HepG2 (cell line): Measurements from ENCODE around the gene KARS1. TPM values are rescaled to one million over a fixed set of nuclear protein-coding genes. Genes with fewer than 3 reads are reported as not detected.

Experiments used
- ATRX ChIP-seq: sonication (generic); formaldehyde crosslinking; IDR thresholded peaks from 2 replicates; pipeline ENCODE4 v1.4.0; 2020; ENCODE audit warnings: missing genetic modification reagents, borderline replicate concordance
- CC2D1A ChIP-seq: sonication (generic); formaldehyde crosslinking; IDR thresholded peaks from 2 replicates; pipeline ENCODE4 v1.8.1; 2023; ENCODE audit warnings: mild to moderate bottlenecking, missing genetic modification reagents
- FLYWCH1 ChIP-seq: sonication (generic); formaldehyde crosslinking; IDR thresholded peaks from 2 replicates; pipeline ENCODE4 v1.8.1; 2023; ENCODE audit warnings: mild to moderate bottlenecking, missing genetic modification reagents
- GLMP ChIP-seq: sonication (generic); formaldehyde crosslinking; IDR thresholded peaks from 2 replicates; pipeline ENCODE4 v1.9.0; 2021; ENCODE audit warnings: missing genetic modification reagents, mild to moderate bottlenecking, borderline replicate concordance
- HMGA1 ChIP-seq: sonication (generic); formaldehyde crosslinking; conservative IDR thresholded peaks from 2 replicates; pipeline ENCODE4 v1.4.0; 2020; ENCODE audit warnings: missing genetic modification reagents
- HNRNPUL1 ChIP-seq: fragments of 200-400 bp; formaldehyde crosslinking; IDR thresholded peaks from 2 replicates; pipeline ENCODE4 v1.6.1; 2017; ENCODE audit warnings: low read depth, mild to moderate bottlenecking, low read length, moderate library complexity
- IKZF5 ChIP-seq: IDR thresholded peaks from 2 replicates; pipeline ENCODE4 v1.6.1; 2018; ENCODE audit warnings: missing genetic modification reagents, mild to moderate bottlenecking, missing compliant biosample characterization
- KDM6A ChIP-seq: IDR thresholded peaks from 2 replicates; pipeline ENCODE4 v1.6.1; 2016; ENCODE audit warnings: low read depth
- KLF11 ChIP-seq: IDR thresholded peaks from 2 replicates; pipeline ENCODE4 v1.6.1; 2016; ENCODE audit warnings: missing compliant biosample characterization
- PREB ChIP-seq: sonication (generic); formaldehyde crosslinking; IDR thresholded peaks from 2 replicates; pipeline ENCODE4 v1.4.0; 2020; ENCODE audit warnings: missing genetic modification reagents
- TCF12 ChIP-seq, 2 experiments: fragments of 450-650 bp in 1 of 2; sonication (generic) in 1 of 2; formaldehyde crosslinking in 1 of 2; IDR thresholded peaks; 2 replicates each; pipeline versions ENCODE4 v1.6.1 to v1.8.0; 2017 to 2022; ENCODE audit warnings: antibody characterized with exemption in 1 of 2, mild to moderate bottlenecking in 1 of 2, missing genetic modification reagents in 1 of 2, moderate library complexity in 1 of 2
- TCF7 ChIP-seq: sonication (generic); IDR thresholded peaks from 2 replicates; pipeline ENCODE4 v1.6.1; 2016; ENCODE audit warnings: antibody characterized with exemption, low read depth
- ZFP36 ChIP-seq: fragments of 150-350 bp; IDR thresholded peaks from 2 replicates; pipeline ENCODE4 v1.6.1; 2018; ENCODE audit warnings: borderline replicate concordance, low read length, low read depth; ENCODE audit not compliant: partially characterized antibody
- ZFP41 ChIP-seq: sonication (generic); formaldehyde crosslinking; IDR thresholded peaks from 2 replicates; pipeline ENCODE4 v1.4.0; 2020; ENCODE audit warnings: mild to moderate bottlenecking, missing genetic modification reagents, borderline replicate concordance
- ZNF142 ChIP-seq: sonication (generic); formaldehyde crosslinking; IDR thresholded peaks from 2 replicates; pipeline ENCODE4 v1.4.0; 2020; ENCODE audit warnings: missing genetic modification reagents
- ZNF431 ChIP-seq: sonication (generic); formaldehyde crosslinking; IDR thresholded peaks from 2 replicates; pipeline ENCODE4 v1.9.0; 2022; ENCODE audit warnings: missing genetic modification reagents, low read depth, mild to moderate bottlenecking, borderline replicate concordance
- ZNF451 ChIP-seq: sonication (generic); formaldehyde crosslinking; IDR thresholded peaks from 2 replicates; pipeline ENCODE4 v1.5.0; 2020; ENCODE audit warnings: mild to moderate bottlenecking, missing genetic modification reagents
- ZNF484 ChIP-seq: sonication (generic); formaldehyde crosslinking; IDR thresholded peaks from 2 replicates; pipeline ENCODE4 v1.5.1; 2020; ENCODE audit warnings: mild to moderate bottlenecking, low read depth, missing genetic modification reagents, borderline replicate concordance
- polyA plus RNA-seq, 8 experiments: library from polyadenylated mRNA; depleted of rRNA in 3 of 8; stranded (reverse) in 7 of 8; unstranded in 1 of 8; fragments of >200 nt; fragmentation: Illumina TruSeq in 4 of 8; extraction: Trizol in 4 of 8; gene quantifications; 2 replicates each; pipeline versions ENCODE4 v1.2.1 to v1.2.3, GENCODE V29; 2011 to 2016; ENCODE audit warnings: low read depth in 4 of 8, missing spikeins in 1 of 8, mixed read lengths in 1 of 8; ENCODE audit not compliant: insufficient read depth in 1 of 8
- total RNA-seq, 5 experiments: library from RNA; depleted of rRNA; stranded (reverse); fragments of >200 nt; fragmentation: Illumina TruSeq; extraction: Trizol; gene quantifications; 2 replicates each; pipeline ENCODE4 v1.2.3, GENCODE V29; 2016; ENCODE audit warnings: low read depth in 1 of 5

The KARS1 gene
- total and polyA plus RNA-seq, 2 of the 13 experiments (the other 11 are each of a cell fraction or from before 2014, with no cell fraction given), result 141 to 276 TPM

- TF ChIP-seq ZNF142 (CRISPR knock-in tag), result no peak; the same call in 1 of the 2 replicates
- 0 out of 2 replicates have a peak, but pooled peaks have one; percentile 7 for TF ChIP-seq ZNF431
- TF ChIP-seq GLMP (CRISPR knock-in tag), result peak; percentile 18; the same call in 1 of the 2 replicates
- peak; percentile 74 for TF ChIP-seq ZNF451
- TF ChIP-seq ATRX, result no peak
- TF ChIP-seq CC2D1A (CRISPR knock-in tag), result no peak
- TF ChIP-seq IKZF5, result peak; percentile 93
- TF ChIP-seq HMGA1 (CRISPR knock-in tag), result no peak
- TF ChIP-seq ZNF484 (CRISPR knock-in tag), result no peak
- peak; percentile 50; the same call in 1 of the 2 replicates for TF ChIP-seq KLF11 (CRISPR knock-in tag)
- TF ChIP-seq TCF7, result no peak
- TF ChIP-seq ZFP36, result no peak
- TF ChIP-seq ZFP41 (CRISPR knock-in tag), result peak; percentile 41; the same call in 1 of the 2 replicates
- no peak for TF ChIP-seq HNRNPUL1
- peak; percentile 71; the same call in 1 of the 2 replicates for TF ChIP-seq FLYWCH1 (CRISPR knock-in tag)
- TF ChIP-seq KDM6A (CRISPR knock-in tag), result no peak
- no peak for TF ChIP-seq TCF12 (IDR thresholded peaks at IDR 0.05)
- TF ChIP-seq TCF12 (CRISPR knock-in tag; IDR thresholded peaks at IDR 0.05), result no peak
- no peak for TF ChIP-seq PREB (CRISPR knock-in tag)
Measured at GRCh38 chr16:75647492-75648264, at the start of gene KARS1, which contains the start of gene TERF2IP (continued).
